Measurements from ENCODE around the gene LENEP.
A peak's percentile ranks its signal among the peaks of the same experiment; 100 is the strongest.

LENEP gene

GRCh38 chr1:154962795-154963330 is 30.5 kb upstream of the LENEP start:
- no peak for DNase-seq (ENCODE audit: low read depth in 1 of 2, low spot score in 1 of 2)
- TF ChIP-seq JUND (IDR thresholded peaks at IDR 0.05; ENCODE audit: low read depth) = no peak
- in situ Hi-C loops (cut with HindIII; ENCODE audit: low pct_unique_long_range_greater_than_20kb, low sequenced_read_pairs) = no loop called here

- no peak for DNase-seq (ENCODE audit: low read depth in 1 of 2, low spot score in 1 of 2)
- in situ Hi-C loops (cut with HindIII; ENCODE audit: low pct_unique_long_range_greater_than_20kb, low sequenced_read_pairs) = no loop called here
- no peak for TF ChIP-seq JUND (IDR thresholded peaks at IDR 0.05; ENCODE audit: low read depth)
Observed at GRCh38 chr1:154963643-154964042, 29.7 kb upstream of the LENEP start.

GRCh38 chr1:154964359-154964758 is 29.0 kb upstream of the LENEP start:
- in situ Hi-C loops (cut with HindIII; ENCODE audit: low pct_unique_long_range_greater_than_20kb, low sequenced_read_pairs) = no loop called here
- no peak for DNase-seq (ENCODE audit: low read depth in 1 of 2, low spot score in 1 of 2)
- no peak for TF ChIP-seq JUND (IDR thresholded peaks at IDR 0.05; ENCODE audit: low read depth)

GRCh38 chr1:154966111-154966510 is 27.3 kb upstream of the LENEP start:
- in situ Hi-C loops (cut with HindIII; ENCODE audit: low pct_unique_long_range_greater_than_20kb, low sequenced_read_pairs) = no loop called here
- TF ChIP-seq JUND (IDR thresholded peaks at IDR 0.05; ENCODE audit: low read depth) = no peak
- no peak for DNase-seq (ENCODE audit: low read depth in 1 of 2, low spot score in 1 of 2)

- TF ChIP-seq JUND (IDR thresholded peaks at IDR 0.05; ENCODE audit: low read depth) = no peak
- in situ Hi-C loops (cut with HindIII; ENCODE audit: low pct_unique_long_range_greater_than_20kb, low sequenced_read_pairs) = no loop called here
- DNase-seq (ENCODE audit: low read depth in 1 of 2, low spot score in 1 of 2) = peak in 1 of 2 experiments; percentile 60
Observed at GRCh38 chr1:154967331-154967950, 25.9 kb upstream of the LENEP start.

GRCh38 chr1:154968731-154969130 is 24.7 kb upstream of the LENEP start:
- in situ Hi-C loops (cut with HindIII; ENCODE audit: low pct_unique_long_range_greater_than_20kb, low sequenced_read_pairs) = no loop called here
- no peak for DNase-seq (ENCODE audit: low read depth in 1 of 2, low spot score in 1 of 2)
- TF ChIP-seq JUND (IDR thresholded peaks at IDR 0.05; ENCODE audit: low read depth) = no peak

- TF ChIP-seq JUND (IDR thresholded peaks at IDR 0.05; ENCODE audit: low read depth) = no peak
- in situ Hi-C loops (cut with HindIII; ENCODE audit: low pct_unique_long_range_greater_than_20kb, low sequenced_read_pairs) = no loop called here
- no peak for DNase-seq (ENCODE audit: low read depth in 1 of 2, low spot score in 1 of 2)
Observed at GRCh38 chr1:154969246-154969645, 24.1 kb upstream of the LENEP start.

DNA sequence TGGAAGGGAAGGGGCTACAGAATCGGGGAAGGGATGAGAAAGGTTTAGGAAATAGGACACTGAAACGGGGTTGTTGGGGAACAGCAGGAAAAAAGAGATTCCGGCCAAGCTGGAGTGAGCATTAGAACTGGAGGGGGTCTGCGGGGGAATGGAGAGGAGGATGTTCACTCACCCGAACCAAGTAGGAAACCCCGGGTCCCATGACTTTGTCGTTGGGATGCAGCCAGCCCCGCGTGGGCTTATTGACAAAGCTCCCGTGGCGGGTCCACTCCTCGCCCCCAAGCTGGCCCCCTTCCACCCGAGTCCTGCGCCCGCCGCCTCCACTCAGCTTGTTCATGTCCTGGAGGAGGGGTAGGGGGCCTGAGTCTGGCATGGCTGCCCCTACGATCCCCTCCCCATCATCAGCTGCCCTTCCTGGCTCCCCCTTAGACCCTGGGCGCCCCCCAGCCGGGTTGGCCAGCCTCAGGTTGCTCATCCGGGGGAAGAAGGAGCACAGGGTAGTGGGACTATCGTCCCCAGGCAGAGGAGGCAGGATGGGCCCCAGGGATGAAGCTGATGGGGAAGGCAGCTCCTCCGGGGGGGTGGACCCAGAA is 23.4 kb upstream of the LENEP start:
- TF ChIP-seq JUND (IDR thresholded peaks at IDR 0.05; ENCODE audit: low read depth) = no peak
- in situ Hi-C loops (cut with HindIII; ENCODE audit: low pct_unique_long_range_greater_than_20kb, low sequenced_read_pairs) = no loop called here
- no peak for DNase-seq (ENCODE audit: low read depth in 1 of 2, low spot score in 1 of 2)

DNA sequence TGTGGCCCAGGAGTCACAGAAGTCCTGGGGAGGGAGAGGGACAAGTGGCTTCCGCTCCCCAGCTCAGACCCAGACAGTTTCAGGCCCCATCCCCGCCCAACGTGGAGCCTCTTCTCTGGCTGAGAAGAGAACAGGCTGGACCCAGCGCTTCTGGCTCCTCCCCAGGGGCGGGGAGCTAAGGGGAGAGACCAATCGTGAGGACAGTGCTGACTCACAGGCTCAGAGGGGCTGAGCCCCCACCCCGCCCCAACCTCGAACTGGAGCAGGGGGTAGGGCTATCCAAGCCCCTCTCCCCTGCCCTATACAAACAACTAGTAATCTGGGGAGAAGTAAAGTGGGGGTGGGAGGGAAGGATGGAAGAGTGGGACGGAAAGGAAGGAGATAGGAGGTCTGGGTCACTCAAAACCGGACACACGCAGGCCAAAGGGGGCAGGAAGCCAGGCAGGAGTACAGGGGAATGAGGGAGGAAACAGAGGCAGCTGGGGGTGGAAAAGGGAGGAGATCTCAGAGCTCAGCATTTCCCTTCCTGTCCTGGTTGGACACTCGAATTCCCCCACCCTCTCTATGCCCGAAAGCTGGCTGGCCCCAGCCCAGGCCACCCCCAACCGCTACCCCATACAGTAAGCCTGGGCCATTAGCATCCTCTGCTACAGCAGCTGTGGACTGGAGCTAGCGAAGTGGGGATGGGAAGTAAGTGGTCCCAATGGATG is 22.6 kb upstream of the LENEP start, which contains the start of gene SHC1:
TSS of gene SHC1 (minus strand) at position 117 of the 710 bp plus-strand sequence. CDS start 221 bp downstream, outside the sequence.
- in situ Hi-C loops (cut with HindIII; ENCODE audit: low pct_unique_long_range_greater_than_20kb, low sequenced_read_pairs) = no loop called here
- peak; percentile 93 to 94 for DNase-seq (ENCODE audit: low read depth in 1 of 2, low spot score in 1 of 2)
- TF ChIP-seq JUND (IDR thresholded peaks at IDR 0.05; ENCODE audit: low read depth) = no peak

- DNase-seq (ENCODE audit: low read depth in 1 of 2, low spot score in 1 of 2) = peak in 1 of 2 experiments; percentile 57
- no peak for TF ChIP-seq JUND (IDR thresholded peaks at IDR 0.05; ENCODE audit: low read depth)
Observed at GRCh38 chr1:154971341-154971998, 21.9 kb upstream of the LENEP start.

GRCh38 chr1:154972213-154972516 is 21.2 kb upstream of the LENEP start:
- no peak for TF ChIP-seq JUND (IDR thresholded peaks at IDR 0.05; ENCODE audit: low read depth)
- DNase-seq (ENCODE audit: low read depth in 1 of 2, low spot score in 1 of 2) = no peak
- in situ Hi-C loops (cut with HindIII; ENCODE audit: low pct_unique_long_range_greater_than_20kb, low sequenced_read_pairs) = no loop called here

More at GRCh38 chr1:154971341-154971998, 21.9 kb upstream of the LENEP start:
- in situ Hi-C loops (cut with HindIII; ENCODE audit: low pct_unique_long_range_greater_than_20kb, low sequenced_read_pairs) = no loop called here

GRCh38 chr1:154972517-154973343 is 20.7 kb upstream of the LENEP start:
- peak; percentile 49 to 93 for DNase-seq (ENCODE audit: low read depth in 1 of 2, low spot score in 1 of 2)
- in situ Hi-C loops (cut with HindIII; ENCODE audit: low pct_unique_long_range_greater_than_20kb, low sequenced_read_pairs) = no loop called here
- no peak for TF ChIP-seq JUND (IDR thresholded peaks at IDR 0.05; ENCODE audit: low read depth)
